Activated T-cell treated with anti-CD3 and anti-CD28 coated beads, Interleukin-2, amount 50 U/mL, for 1 hour (primary cell): ENCODE measurements around the gene COPS9.
A peak's percentile ranks its signal among the peaks of the same experiment; 100 is the strongest.

ENCODE experiments used
- DNase-seq: peaks from one replicate; pipeline ENCODE4 v3.0.0-alpha.2; 2020

COPS9 gene

GRCh38 chr2:240165661-240166060, 29.6 kb upstream of the COPS9 start:
- DNase-seq, result no peak

GRCh38 chr2:240165034-240165433, 28.9 kb upstream of the COPS9 start:
- DNase-seq, result no peak

- no peak for DNase-seq
Measured at GRCh38 chr2:240164586-240164985, 28.5 kb upstream of the COPS9 start.

GRCh38 chr2:240163844-240164574, 27.9 kb upstream of the COPS9 start:
- DNase-seq, result no peak

- no peak for DNase-seq
Measured at GRCh38 chr2:240162939-240163714, 27.0 kb upstream of the COPS9 start.

GRCh38 chr2:240162531-240162930, 26.4 kb upstream of the COPS9 start:
- no peak for DNase-seq

- no peak for DNase-seq
Measured at GRCh38 chr2:240162032-240162431, 25.9 kb upstream of the COPS9 start.

- DNase-seq, result no peak
Measured at GRCh38 chr2:240161087-240161750, 25.1 kb upstream of the COPS9 start.

GRCh38 chr2:240160291-240161086, 24.4 kb upstream of the COPS9 start:
- no peak for DNase-seq

- no peak for DNase-seq
Measured at GRCh38 chr2:240159251-240159839, 23.2 kb upstream of the COPS9 start.

- DNase-seq, result no peak
Measured at GRCh38 chr2:240157147-240157470, 21.0 kb upstream of the COPS9 start.

GRCh38 chr2:240156435-240157146, 20.5 kb upstream of the COPS9 start:
- DNase-seq, result no peak

- DNase-seq, result no peak
Measured at GRCh38 chr2:240155745-240156390, 19.8 kb upstream of the COPS9 start.

- DNase-seq, result no peak
Measured at GRCh38 chr2:240155048-240155744, 19.1 kb upstream of the COPS9 start.

GRCh38 chr2:240154606-240155005, 18.5 kb upstream of the COPS9 start:
- no peak for DNase-seq

GRCh38 chr2:240153418-240153817, 17.3 kb upstream of the COPS9 start:
- no peak for DNase-seq

GRCh38 chr2:240151477-240152031, 15.4 kb upstream of the COPS9 start:
- no peak for DNase-seq

GRCh38 chr2:240149943-240150784, 14.1 kb upstream of the COPS9 start:
- peak; percentile 34 for DNase-seq

- no peak for DNase-seq
Measured at GRCh38 chr2:240147911-240148587, 11.9 kb upstream of the COPS9 start.
